ENCODE results near the gene BORCS5.

DNA sequence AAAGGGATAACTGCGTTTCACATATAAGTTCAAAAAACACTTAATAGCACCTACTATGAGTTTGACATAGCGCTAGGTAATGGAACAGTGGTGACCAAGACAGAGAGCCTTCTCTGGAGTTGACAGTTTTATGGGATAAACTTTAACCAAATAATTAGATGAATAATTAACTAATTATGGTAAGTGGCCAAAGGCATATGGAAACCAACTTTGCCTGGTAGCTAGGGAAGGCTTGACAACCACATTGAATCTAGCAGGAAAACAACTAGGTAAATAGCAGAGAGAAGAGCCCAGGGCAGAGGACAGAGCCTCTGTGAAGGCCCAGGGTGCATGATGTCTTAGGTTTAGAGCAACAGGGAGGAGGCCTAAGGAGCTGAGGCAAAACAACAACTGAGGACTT is 153.7 kb downstream of the BORCS5 start:
- TF ChIP-seq, protein P1, sequence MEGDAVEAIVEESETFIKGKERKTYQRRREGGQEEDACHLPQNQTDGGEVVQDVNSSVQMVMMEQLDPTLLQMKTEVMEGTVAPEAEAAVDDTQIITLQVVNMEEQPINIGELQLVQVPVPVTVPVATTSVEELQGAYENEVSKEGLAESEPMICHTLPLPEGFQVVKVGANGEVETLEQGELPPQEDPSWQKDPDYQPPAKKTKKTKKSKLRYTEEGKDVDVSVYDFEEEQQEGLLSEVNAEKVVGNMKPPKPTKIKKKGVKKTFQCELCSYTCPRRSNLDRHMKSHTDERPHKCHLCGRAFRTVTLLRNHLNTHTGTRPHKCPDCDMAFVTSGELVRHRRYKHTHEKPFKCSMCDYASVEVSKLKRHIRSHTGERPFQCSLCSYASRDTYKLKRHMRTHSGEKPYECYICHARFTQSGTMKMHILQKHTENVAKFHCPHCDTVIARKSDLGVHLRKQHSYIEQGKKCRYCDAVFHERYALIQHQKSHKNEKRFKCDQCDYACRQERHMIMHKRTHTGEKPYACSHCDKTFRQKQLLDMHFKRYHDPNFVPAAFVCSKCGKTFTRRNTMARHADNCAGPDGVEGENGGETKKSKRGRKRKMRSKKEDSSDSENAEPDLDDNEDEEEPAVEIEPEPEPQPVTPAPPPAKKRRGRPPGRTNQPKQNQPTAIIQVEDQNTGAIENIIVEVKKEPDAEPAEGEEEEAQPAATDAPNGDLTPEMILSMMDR (IDR thresholded peaks at IDR 0.05; ENCODE audit: low read length) = no peak
- TF ChIP-seq EZH2 (optimal IDR thresholded peaks at IDR 0.05; ENCODE audit: low read depth, low read length) (no peak), EZH2phosphoT487 (IDR thresholded peaks at IDR 0.05; ENCODE audit: low read length) (no peak)
